ENCODE results near the gene NFKBIL1. TPM values are rescaled to one million over a fixed set of nuclear protein-coding genes. Genes with fewer than 3 reads are reported as not detected.
A peak's percentile ranks its signal among the peaks of the same experiment; 100 is the strongest.

NFKBIL1 gene
- total RNA-seq, 1 donor from 2014 or later, result 28.7 TPM

- no peak for DNase-seq (ENCODE audit: low spot score, unreplicated experiment)
- no peak for TF ChIP-seq CTCF (IDR thresholded peaks at IDR 0.05; ENCODE audit: unreplicated experiment)
- H3K27me3 Mint-ChIP-seq, result no peaks in the 10 kb centered on the region
- peak overlapping the region; percentile 99 for H3K4me3 Mint-ChIP-seq (ENCODE audit: low read depth)
- H3K9me3 Mint-ChIP-seq (ENCODE audit: low read depth), result no peaks in the 10 kb centered on the region
- H3K4me1 Mint-ChIP-seq (ENCODE audit: low read depth), result peaks cover 32% of the 10 kb centered on the region
- peaks cover 51% of the 10 kb centered on the region for H3K36me3 Mint-ChIP-seq (ENCODE audit: insufficient read depth)
- H3K27ac Mint-ChIP-seq, result peak overlapping the region; percentile 58
Measured at GRCh38 chr6:31538805-31539400, 8.5 kb upstream of the NFKBIL1 start.

GRCh38 chr6:31540640-31541039, 6.8 kb upstream of the NFKBIL1 start:
- no peaks in the 10 kb centered on the region for H3K9me3 Mint-ChIP-seq (ENCODE audit: low read depth)
- H3K27ac Mint-ChIP-seq, result peak overlapping the region; percentile 98
- H3K27me3 Mint-ChIP-seq, result no peaks in the 10 kb centered on the region
- H3K36me3 Mint-ChIP-seq (ENCODE audit: insufficient read depth), result peaks cover 41% of the 10 kb centered on the region
- H3K4me1 Mint-ChIP-seq (ENCODE audit: low read depth), result peaks cover 32% of the 10 kb centered on the region
- no peak for TF ChIP-seq CTCF (IDR thresholded peaks at IDR 0.05; ENCODE audit: unreplicated experiment)
- peak overlapping the region; percentile 99 for H3K4me3 Mint-ChIP-seq (ENCODE audit: low read depth)
- no peak for DNase-seq (ENCODE audit: low spot score, unreplicated experiment)

GRCh38 chr6:31541059-31541657, 6.2 kb upstream of the NFKBIL1 start:
- H3K36me3 Mint-ChIP-seq (ENCODE audit: insufficient read depth), result peaks cover 36% of the 10 kb centered on the region
- no peaks in the 10 kb centered on the region for H3K9me3 Mint-ChIP-seq (ENCODE audit: low read depth)
- no peak for DNase-seq (ENCODE audit: low spot score, unreplicated experiment)
- peaks cover 32% of the 10 kb centered on the region for H3K4me1 Mint-ChIP-seq (ENCODE audit: low read depth)
- peak overlapping the region; percentile 99 for H3K4me3 Mint-ChIP-seq (ENCODE audit: low read depth)
- H3K27me3 Mint-ChIP-seq, result no peaks in the 10 kb centered on the region
- H3K27ac Mint-ChIP-seq, result peak overlapping the region; percentile 98
- no peak for TF ChIP-seq CTCF (IDR thresholded peaks at IDR 0.05; ENCODE audit: unreplicated experiment)

- H3K36me3 Mint-ChIP-seq (ENCODE audit: insufficient read depth), result peaks cover 30% of the 10 kb centered on the region
- H3K9me3 Mint-ChIP-seq (ENCODE audit: low read depth), result no peaks in the 10 kb centered on the region
- H3K27ac Mint-ChIP-seq, result peak within 1 kb of the TSS; percentile 98
- H3K27me3 Mint-ChIP-seq, result no peaks in the 10 kb centered on the region
- peaks cover 35% of the 10 kb centered on the region for H3K4me1 Mint-ChIP-seq (ENCODE audit: low read depth)
- H3K4me3 Mint-ChIP-seq (ENCODE audit: low read depth), result peak within 1 kb of the TSS; percentile 99
- peak; percentile 84 for DNase-seq (ENCODE audit: low spot score, unreplicated experiment)
- TF ChIP-seq CTCF (IDR thresholded peaks at IDR 0.05; ENCODE audit: unreplicated experiment), result no peak
Measured at GRCh38 chr6:31541658-31542521, 5.5 kb upstream of the NFKBIL1 start, which contains the start of gene DDX39B. Gene DDX39B (minus strand): TSS chr6:31542003. CDS start chr6:31540532, 1,471 bp downstream.

GRCh38 chr6:31543639-31544038, 3.8 kb upstream of the NFKBIL1 start:
- Mint-ChIP-seq H3K36me3 (ENCODE audit: insufficient read depth) (peaks cover 22% of the 10 kb centered on the region), H3K4me1 (ENCODE audit: low read depth) (peaks cover 40% of the 10 kb centered on the region), H3K4me3 (ENCODE audit: low read depth) (peak overlapping the region; percentile 99), H3K9me3 (ENCODE audit: low read depth) (no peaks in the 10 kb centered on the region), H3K27ac (no peak overlapping the region), H3K27me3 (no peaks in the 10 kb centered on the region)
- no peak for DNase-seq (ENCODE audit: low spot score, unreplicated experiment)
- no peak for TF ChIP-seq CTCF (IDR thresholded peaks at IDR 0.05; ENCODE audit: unreplicated experiment)

All from progenitor cell of endocrine pancreas (in vitro differentiated cells).